ENCODE data around the gene SLC16A14.

GRCh38 chr2:230052299-230052698 is 16.4 kb downstream of the SLC16A14 start:
- TF ChIP-seq ZC3H10 (CRISPR knock-in tag; IDR thresholded peaks at IDR 0.05) (no peak), ZFP30 (CRISPR knock-in tag; IDR thresholded peaks at IDR 0.05) (no peak), PPARA (CRISPR knock-in tag; IDR thresholded peaks at IDR 0.05; ENCODE audit: borderline replicate concordance) (no peak), CSRNP3 (CRISPR knock-in tag; IDR thresholded peaks at IDR 0.05) (no peak), ARNTL (CRISPR knock-in tag; IDR thresholded peaks at IDR 0.05; ENCODE audit: borderline replicate concordance, low read depth) (no peak), ZFP3 (CRISPR knock-in tag; IDR thresholded peaks at IDR 0.05) (no peak)
